HepG2 (cell line): ENCODE results near the gene CCM2. TPM values are rescaled to one million over a fixed set of nuclear protein-coding genes. Genes with fewer than 3 reads are reported as not detected.

Experiments used
- ATAC-seq: fragments of 200-7000 bp; cut with Tn5 transposase; 3 replicates; pipeline ENCODE4 v1.9.1; 2020; ENCODE audit warnings: mild to moderate bottlenecking, moderate library complexity
- BruUV-seq: library from RNA; stranded (reverse); fragments of 400-500 nt; replicated peaks from 2 replicates; lab custom pipeline; 2021; lab: Mats Ljungman, UMichigan
- CTCF ChIA-PET: fragments of 300-600 bp; formaldehyde crosslinking; extraction: SDS; loops from one replicate; lab custom pipeline; 2021; ENCODE audit warnings: low total read pairs, inconsistent platforms, low intra/inter-chr PET ratio; lab: Yijun Ruan, JAX
- POLR2A ChIA-PET: fragments of 350-600 bp; sonication (Branson Sonifier 250); formaldehyde crosslinking; loops from one replicate; lab custom pipeline; 2020; ENCODE audit warnings: antibody characterized with exemption, inconsistent platforms; lab: Yijun Ruan, JAX
- DNase-seq: peaks from one replicate; pipeline ENCODE4 v3.0.0-alpha.2; 2015; ENCODE audit warnings: low spot score
- FAIRE-seq: peaks from 3 replicates; lab custom pipeline; 2011; peaks lifted over from hg19 to GRCh38; lab: Jason Lieb, UNC
- H2AFZ ChIP-seq: one replicate; pipeline ENCODE4 v1.6.1; 2011; ENCODE audit warnings: low read length, inconsistent platforms
- H3K27ac ChIP-seq: fragments of 300-600 bp; 3 replicates; pipeline ENCODE4 v1.8.0; 2011; ENCODE audit warnings: mixed run types, mild to moderate bottlenecking, mixed read lengths, low read length, inconsistent platforms; ENCODE audit not compliant: insufficient read depth; ENCODE audit errors: extremely low read length
- H3K27me3 ChIP-seq, 2 experiments: fragments of 200-600 bp in 1 of 2; 2 replicates in 1 of 2; 3 replicates in 1 of 2; pipeline versions ENCODE4 v1.6.0 to v1.8.0; 2011; ENCODE audit warnings: low read length in 2 of 2, mild to moderate bottlenecking in 2 of 2, moderate library complexity in 2 of 2, inconsistent platforms in 1 of 2; ENCODE audit not compliant: insufficient read depth in 2 of 2, control insufficient read depth in 1 of 2
- H3K36me3 ChIP-seq, 2 experiments: fragments of 200-600 bp in 1 of 2; replicated peaks in 1 of 2; 2 replicates in 1 of 2; 3 replicates in 1 of 2; pipeline versions ENCODE4 v1.5.1 to v1.8.0; 2011; ENCODE audit warnings: low read length in 2 of 2, inconsistent platforms in 1 of 2; ENCODE audit not compliant: insufficient read depth in 2 of 2, control insufficient read depth in 1 of 2
- H3K4me1 ChIP-seq: 2 replicates; pipeline ENCODE4 v1.5.1; 2012; ENCODE audit warnings: low read length, inconsistent platforms; ENCODE audit not compliant: insufficient read depth
- H3K4me2 ChIP-seq: 2 replicates; pipeline ENCODE4 v1.6.0; 2011; ENCODE audit warnings: low read depth, low read length, inconsistent platforms
- H3K4me3 ChIP-seq, 3 experiments: fragments of 200-600 bp in 1 of 3; sonication (generic), shearing (Covaris generic) in 1 of 3; replicated peaks in 1 of 3; 2 replicates each; pipeline ENCODE4 v1.5.1; 2011 to 2016; ENCODE audit warnings: low read length in 3 of 3, inconsistent platforms in 2 of 3, low read depth in 2 of 3, mild to moderate bottlenecking in 2 of 3, control low read depth in 1 of 3, mixed read lengths in 1 of 3; ENCODE audit not compliant: insufficient read depth in 1 of 3
- H3K79me2 ChIP-seq: one replicate; pipeline ENCODE4 v1.6.1; 2011; ENCODE audit warnings: low read length, inconsistent platforms; ENCODE audit not compliant: insufficient read depth
- H3K9ac ChIP-seq: 2 replicates; pipeline ENCODE4 v1.6.0; 2011; ENCODE audit warnings: mild to moderate bottlenecking, low read depth, low read length, inconsistent platforms; ENCODE audit not compliant: insufficient read depth
- H3K9me3 ChIP-seq: 2 replicates; pipeline ENCODE4 v1.5.1; 2012; ENCODE audit warnings: mild to moderate bottlenecking, low read length
- H4K20me1 ChIP-seq: 2 replicates; pipeline ENCODE4 v1.6.0; 2011; ENCODE audit warnings: inconsistent platforms, mild to moderate bottlenecking, low read length, moderate library complexity; ENCODE audit not compliant: insufficient read depth
- ZNF30 ChIP-seq: sonication (generic); formaldehyde crosslinking; IDR thresholded peaks from 2 replicates; pipeline ENCODE4 v1.5.0; 2020; ENCODE audit warnings: mild to moderate bottlenecking, missing genetic modification reagents
- ZNF558 ChIP-seq: sonication (generic); formaldehyde crosslinking; IDR thresholded peaks from 2 replicates; pipeline ENCODE4 v1.9.0; 2022; ENCODE audit warnings: mild to moderate bottlenecking, missing genetic modification reagents, borderline replicate concordance
- WGBS: methylation state at CpG from one replicate; pipeline ENCODE4 v1.1.6; 2017; ENCODE audit warnings: low lambda C conversion rate; 5-methylcytosine and 5-hydroxymethylcytosine counted together
- in situ Hi-C: cut with HindIII; loops from 2 replicates; pipeline ENCODE4 v1.10.0; 2017; ENCODE audit warnings: low pct_unique_long_range_greater_than_20kb; ENCODE audit not compliant: extremely low pct_ligation_motif_present
- intact Hi-C: fragments of 100-400 bp; cut with micrococcal nuclease; formaldehyde crosslinking; loops from one replicate; pipeline ENCODE4 v1.10.0; 2022; ENCODE audit not compliant: unreplicated experiment
- polyA plus RNA-seq, 8 experiments: library from polyadenylated mRNA; depleted of rRNA in 3 of 8; stranded (reverse) in 7 of 8; unstranded in 1 of 8; fragments of >200 nt; fragmentation: Illumina TruSeq in 4 of 8; extraction: Trizol in 4 of 8; gene quantifications; 2 replicates each; pipeline versions ENCODE4 v1.2.1 to v1.2.3, GENCODE V29; 2011 to 2016; ENCODE audit warnings: low read depth in 4 of 8, missing spikeins in 1 of 8, mixed read lengths in 1 of 8; ENCODE audit not compliant: insufficient read depth in 1 of 8
- total RNA-seq, 5 experiments: library from RNA; depleted of rRNA; stranded (reverse); fragments of >200 nt; fragmentation: Illumina TruSeq; extraction: Trizol; gene quantifications; 2 replicates each; pipeline ENCODE4 v1.2.3, GENCODE V29; 2016; ENCODE audit warnings: low read depth in 1 of 5
- TF ChIP-seq, protein P1 (sequence below): sonication (generic); formaldehyde crosslinking; IDR thresholded peaks from 2 replicates; pipeline ENCODE4 v1.5.1; 2020; ENCODE audit warnings: mild to moderate bottlenecking, missing genetic modification reagents, moderate library complexity

The CCM2 gene
- total and polyA plus RNA-seq, 2 of the 13 experiments (the other 11 are each of a cell fraction or from before 2014, with no cell fraction given), result 13.7 to 15.8 TPM

DNA sequence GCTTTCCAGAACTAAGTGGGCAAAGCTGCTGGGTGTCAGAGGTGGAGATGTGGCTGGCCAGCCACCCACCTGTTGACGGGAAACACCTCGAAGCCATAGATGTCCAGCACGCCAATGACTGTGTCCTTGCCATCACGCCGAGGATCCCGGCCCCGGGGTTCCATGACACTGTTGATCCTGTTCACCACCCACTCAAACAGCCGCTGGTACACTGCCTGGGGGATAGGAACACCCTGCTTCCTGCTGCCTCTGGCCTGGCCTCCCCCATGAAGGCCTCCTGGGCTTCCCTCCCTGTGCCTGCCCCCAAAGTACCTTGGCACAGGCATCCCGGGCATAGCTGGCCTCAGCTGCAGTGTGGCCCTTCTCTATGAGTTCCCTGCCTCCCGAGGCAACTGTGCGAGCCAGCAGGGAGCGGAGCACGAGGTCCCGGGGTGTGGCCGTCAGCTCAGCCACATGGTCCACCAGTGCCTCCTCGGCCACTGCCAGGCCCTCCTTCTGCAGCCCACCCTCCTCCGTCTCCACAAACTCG lies 29.4 kb upstream of the CCM2 start:
- Histone ChIP-seq H2AFZ (no peak overlapping the region), H3K4me2 (no peak overlapping the region)
- TF ChIP-seq, protein P1, sequence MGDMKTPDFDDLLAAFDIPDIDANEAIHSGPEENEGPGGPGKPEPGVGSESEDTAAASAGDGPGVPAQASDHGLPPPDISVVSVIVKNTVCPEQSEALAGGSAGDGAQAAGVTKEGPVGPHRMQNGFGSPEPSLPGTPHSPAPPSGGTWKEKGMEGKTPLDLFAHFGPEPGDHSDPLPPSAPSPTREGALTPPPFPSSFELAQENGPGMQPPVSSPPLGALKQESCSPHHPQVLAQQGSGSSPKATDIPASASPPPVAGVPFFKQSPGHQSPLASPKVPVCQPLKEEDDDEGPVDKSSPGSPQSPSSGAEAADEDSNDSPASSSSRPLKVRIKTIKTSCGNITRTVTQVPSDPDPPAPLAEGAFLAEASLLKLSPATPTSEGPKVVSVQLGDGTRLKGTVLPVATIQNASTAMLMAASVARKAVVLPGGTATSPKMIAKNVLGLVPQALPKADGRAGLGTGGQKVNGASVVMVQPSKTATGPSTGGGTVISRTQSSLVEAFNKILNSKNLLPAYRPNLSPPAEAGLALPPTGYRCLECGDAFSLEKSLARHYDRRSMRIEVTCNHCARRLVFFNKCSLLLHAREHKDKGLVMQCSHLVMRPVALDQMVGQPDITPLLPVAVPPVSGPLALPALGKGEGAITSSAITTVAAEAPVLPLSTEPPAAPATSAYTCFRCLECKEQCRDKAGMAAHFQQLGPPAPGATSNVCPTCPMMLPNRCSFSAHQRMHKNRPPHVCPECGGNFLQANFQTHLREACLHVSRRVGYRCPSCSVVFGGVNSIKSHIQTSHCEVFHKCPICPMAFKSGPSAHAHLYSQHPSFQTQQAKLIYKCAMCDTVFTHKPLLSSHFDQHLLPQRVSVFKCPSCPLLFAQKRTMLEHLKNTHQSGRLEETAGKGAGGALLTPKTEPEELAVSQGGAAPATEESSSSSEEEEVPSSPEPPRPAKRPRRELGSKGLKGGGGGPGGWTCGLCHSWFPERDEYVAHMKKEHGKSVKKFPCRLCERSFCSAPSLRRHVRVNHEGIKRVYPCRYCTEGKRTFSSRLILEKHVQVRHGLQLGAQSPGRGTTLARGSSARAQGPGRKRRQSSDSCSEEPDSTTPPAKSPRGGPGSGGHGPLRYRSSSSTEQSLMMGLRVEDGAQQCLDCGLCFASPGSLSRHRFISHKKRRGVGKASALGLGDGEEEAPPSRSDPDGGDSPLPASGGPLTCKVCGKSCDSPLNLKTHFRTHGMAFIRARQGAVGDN (CRISPR knock-in tag), result peak; percentile 23
- TF ChIP-seq ZNF558 (CRISPR knock-in tag) (no peak), ZNF30 (CRISPR knock-in tag) (no peak)
- TF ChIP-seq, all 625 proteins: peak for 1
- Histone ChIP-seq H3K27me3 (0 out of 5 replicates have a peak, but pooled peaks cover 0 to 5% of the 10 kb centered on the region in 2 experiments), H3K4me3 (no peak overlapping the region; a peak in 1 of 6 replicates), H3K9me3 (no peaks in the 10 kb centered on the region), H3K79me2 (no peaks in the 10 kb centered on the region), H4K20me1 (no peaks in the 10 kb centered on the region), H3K36me3 (no peaks in the 10 kb centered on the region), H3K4me1 (peaks cover 68% of the 10 kb centered on the region), H3K9ac (no peak overlapping the region), H3K27ac (no peak overlapping the region)
- FAIRE-seq (no peak), DNase-seq (no peak), ATAC-seq (no peak)
- in situ Hi-C loops, result loop anchor here (25.0 kb wide), 1 partner anchor 292 kb away; no protein-coding TSS in a partner anchor
- ChIA-PET POLR2A (interaction anchor here (4.1 kb wide), 1 partner anchor 28 kb away, joined by 83 read pairs; the partner anchor contains the start of gene CCM2), CTCF (no interaction called here)
- intact Hi-C loops, result no loop called here
- WGBS, result 67% methylated on average over 6 of the region's 18 CpGs
- no TSS peak for BruUV-seq
